ENCODE results near the gene LAMC1. TPM values are rescaled to one million over a fixed set of nuclear protein-coding genes. Genes with fewer than 3 reads are reported as not detected.

The LAMC1 gene
- polyA plus RNA-seq, 1 donor (not counting 4 experiments of a cell fraction or from before 2014, with no cell fraction given), result 66.6 TPM

GRCh38 chr1:183188240-183188639 is 165.0 kb downstream of the LAMC1 start:
- FAIRE-seq, result peak; percentile 34
- Histone ChIP-seq H2AFZ (ENCODE audit: control insufficient read depth, low read length) (no peak overlapping the region), H3K4me1 (ENCODE audit: control insufficient read depth, extremely low read depth, insufficient read depth, low read length) (peaks cover 60% of the 10 kb centered on the region), H3K9ac (ENCODE audit: control insufficient read depth, extremely low read depth, insufficient read depth, low read length) (peak overlapping the region; percentile 98), H3K4me2 (ENCODE audit: control insufficient read depth, extremely low read depth, insufficient read depth, low read depth, low read length) (peak overlapping the region; percentile 97), H3K4me3 (ENCODE audit: control insufficient read depth in 2 of 3, extremely low read depth in 1 of 3, insufficient read depth in 2 of 3, low read depth in 1 of 3, low read length in 3 of 3) (peak overlapping the region; percentile 88 to 99 (median 96)), H3K27me3 (ENCODE audit: control insufficient read depth, extremely low read depth, insufficient read depth, low read length) (no peaks in the 10 kb centered on the region), H3K9me1 (ENCODE audit: control insufficient read depth, extremely low read depth, insufficient read depth, low read length) (no peaks in the 10 kb centered on the region), H4K20me1 (ENCODE audit: control insufficient read depth, extremely low read depth, insufficient read depth, low read length) (peaks cover 13% of the 10 kb centered on the region), H3K9me3 (ENCODE audit: control insufficient read depth, low read depth, low read length) (no peaks in the 10 kb centered on the region), H3K79me2 (ENCODE audit: control insufficient read depth, insufficient read depth, low read length) (peaks cover 70% of the 10 kb centered on the region), H3K36me3 (ENCODE audit: control insufficient read depth in 2 of 2, extremely low read depth in 1 of 2, insufficient read depth in 2 of 2, low read length in 2 of 2) (peaks cover 7 to 32% of the 10 kb centered on the region in 2 experiments), H3K27ac (ENCODE audit: control insufficient read depth, insufficient read depth, low read length) (peak overlapping the region; percentile 100)
- DNase-seq (ENCODE audit: low read depth, low spot score), result no peak
- no peak for TF ChIP-seq CTCF (optimal IDR thresholded peaks at IDR 0.05 in 1 of 3, IDR thresholded peaks at IDR 0.05 in 1 of 3, conservative IDR thresholded peaks at IDR 0.05 in 1 of 3; ENCODE audit: extremely low read depth in 1 of 3, insufficient read depth in 2 of 3, low read length in 3 of 3)
- TF ChIP-seq EZH2 (IDR thresholded peaks at IDR 0.05; ENCODE audit: low read length), result no peak
- dilution Hi-C loops (cut with MboI; ENCODE audit: extremely low pct_ligation_motif_present, low sequenced_read_pairs), result no loop called here

- H3K4me3 ChIP-seq (ENCODE audit: control insufficient read depth in 2 of 3, extremely low read depth in 1 of 3, insufficient read depth in 2 of 3, low read depth in 1 of 3, low read length in 3 of 3), result no peak overlapping the region
- peaks cover 76% of the 10 kb centered on the region for H3K4me1 ChIP-seq (ENCODE audit: control insufficient read depth, extremely low read depth, insufficient read depth, low read length)
- FAIRE-seq (peak; percentile 36), DNase-seq (ENCODE audit: low read depth, low spot score) (peak; percentile 58)
- no peak overlapping the region for H2AFZ ChIP-seq (ENCODE audit: control insufficient read depth, low read length)
- H3K27ac ChIP-seq (ENCODE audit: control insufficient read depth, insufficient read depth, low read length), result peak overlapping the region; percentile 100
- peaks cover 26% of the 10 kb centered on the region for H4K20me1 ChIP-seq (ENCODE audit: control insufficient read depth, extremely low read depth, insufficient read depth, low read length)
- H3K79me2 ChIP-seq (ENCODE audit: control insufficient read depth, insufficient read depth, low read length), result peaks cover 98% of the 10 kb centered on the region
- dilution Hi-C loops (cut with MboI; ENCODE audit: extremely low pct_ligation_motif_present, low sequenced_read_pairs), result no loop called here
- no peaks in the 10 kb centered on the region for H3K9me3 ChIP-seq (ENCODE audit: control insufficient read depth, low read depth, low read length)
- H3K4me2 ChIP-seq (ENCODE audit: control insufficient read depth, extremely low read depth, insufficient read depth, low read depth, low read length), result peak overlapping the region; percentile 34
- H3K27me3 ChIP-seq (ENCODE audit: control insufficient read depth, extremely low read depth, insufficient read depth, low read length), result no peaks in the 10 kb centered on the region
- H3K9ac ChIP-seq (ENCODE audit: control insufficient read depth, extremely low read depth, insufficient read depth, low read length), result peak overlapping the region; percentile 50
- peaks cover 11 to 55% of the 10 kb centered on the region in 2 experiments for H3K36me3 ChIP-seq (ENCODE audit: control insufficient read depth in 2 of 2, extremely low read depth in 1 of 2, insufficient read depth in 2 of 2, low read length in 2 of 2)
- TF ChIP-seq EZH2 (IDR thresholded peaks at IDR 0.05; ENCODE audit: low read length), result no peak
- no peak for TF ChIP-seq CTCF (optimal IDR thresholded peaks at IDR 0.05 in 1 of 3, IDR thresholded peaks at IDR 0.05 in 1 of 3, conservative IDR thresholded peaks at IDR 0.05 in 1 of 3; ENCODE audit: extremely low read depth in 1 of 3, insufficient read depth in 2 of 3, low read length in 3 of 3)
- peaks cover 5% of the 10 kb centered on the region for H3K9me1 ChIP-seq (ENCODE audit: control insufficient read depth, extremely low read depth, insufficient read depth, low read length)
Measured at GRCh38 chr1:183191833-183192232, 168.6 kb downstream of the LAMC1 start.

Data from keratinocyte (primary cell).